ENCODE measurements around the gene TBPL2.

The TBPL2 gene

GRCh38 chr14:55373784-55374705 lies 66.4 kb downstream of the TBPL2 start:
- H3K27ac ChIP-seq (ENCODE audit: extremely low read depth, low read depth, low read length): no peak overlapping the region
- ChIA-PET POLR2A (no interaction called here), CTCF (interaction anchor here (0.7 kb wide), 1 partner anchor 1924 kb away, joined by 4 read pairs; no protein-coding TSS in a partner anchor)
- H3K4me1 ChIP-seq (ENCODE audit: control insufficient read depth, insufficient read depth, low read length): no peaks in the 10 kb centered on the region
- H3K9me3 ChIP-seq (ENCODE audit: control insufficient read depth, insufficient read depth, low read depth, low read length): no peaks in the 10 kb centered on the region
- TF ChIP-seq ZNF311 (tag by site-specific recombination; IDR thresholded peaks at IDR 0.05; ENCODE audit: borderline replicate concordance) (no peak), ZNF280D (tag by site-specific recombination; IDR thresholded peaks at IDR 0.05) (no peak), PBX3 (CRISPR knock-in tag; IDR thresholded peaks at IDR 0.05) (no peak), ZNF416 (tag by site-specific recombination; IDR thresholded peaks at IDR 0.05) (no peak), ZNF626 (tag by site-specific recombination; IDR thresholded peaks at IDR 0.05) (no peak), ZNF473 (tag by site-specific recombination; IDR thresholded peaks at IDR 0.05) (no peak), HOXD13 (CRISPR knock-in tag; IDR thresholded peaks at IDR 0.05; ENCODE audit: borderline replicate concordance) (no peak), ZNF510 (tag by site-specific recombination; IDR thresholded peaks at IDR 0.05; ENCODE audit: insufficient replicate concordance) (no peak), SP3 (tag by site-specific recombination; IDR thresholded peaks at IDR 0.05) (no peak), ZBTB7A (tag by site-specific recombination; IDR thresholded peaks at IDR 0.05; ENCODE audit: low read depth) (no peak), WT1 (tag by site-specific recombination; IDR thresholded peaks at IDR 0.05) (no peak), ZNF155 (tag by site-specific recombination; IDR thresholded peaks at IDR 0.05) (no peak), ZNF624 (tag by site-specific recombination; IDR thresholded peaks at IDR 0.05) (no peak), ZNF777 (tag by site-specific recombination; IDR thresholded peaks at IDR 0.05; ENCODE audit: borderline replicate concordance) (no peak), ZNF426 (tag by site-specific recombination; IDR thresholded peaks at IDR 0.05) (no peak), ZNF501 (tag by site-specific recombination; IDR thresholded peaks at IDR 0.05) (no peak)
- no peak overlapping the region for H3K4me3 ChIP-seq (ENCODE audit: low read depth, low read length)
- H3K36me3 ChIP-seq (ENCODE audit: control insufficient read depth in 2 of 2, insufficient read depth in 1 of 2, low read length in 2 of 2): peaks cover 3 to 42% of the 10 kb centered on the region in 2 experiments; a peak in 2 of 3 replicates

GRCh38 chr14:55372825-55373224 lies 67.6 kb downstream of the TBPL2 start:
- TF ChIP-seq ZNF548 (tag by site-specific recombination; IDR thresholded peaks at IDR 0.05) (no peak), ZNF138 (tag by site-specific recombination; IDR thresholded peaks at IDR 0.05; ENCODE audit: borderline replicate concordance) (no peak), OSR2 (tag by site-specific recombination; IDR thresholded peaks at IDR 0.05) (no peak), ZNF670 (tag by site-specific recombination; IDR thresholded peaks at IDR 0.05; ENCODE audit: low read depth) (no peak), KLF7 (tag by site-specific recombination; IDR thresholded peaks at IDR 0.05; ENCODE audit: borderline replicate concordance) (no peak), HIC1 (tag by site-specific recombination; IDR thresholded peaks at IDR 0.05) (no peak)
- ChIA-PET POLR2A (no interaction called here), CTCF (no interaction called here)
- Histone ChIP-seq H3K27ac (ENCODE audit: extremely low read depth, low read depth, low read length) (no peak overlapping the region), H3K4me1 (ENCODE audit: control insufficient read depth, insufficient read depth, low read length) (no peaks in the 10 kb centered on the region), H3K36me3 (ENCODE audit: control insufficient read depth in 2 of 2, insufficient read depth in 1 of 2, low read length in 2 of 2) (peaks cover 3 to 38% of the 10 kb centered on the region in 2 experiments), H3K4me3 (ENCODE audit: low read depth, low read length) (no peak overlapping the region), H3K9me3 (ENCODE audit: control insufficient read depth, insufficient read depth, low read depth, low read length) (no peaks in the 10 kb centered on the region)
